Loucy (cell line): Measurements from ENCODE around the gene SSX2IP.

Source experiments
- EZH2phosphoT487 ChIP-seq: fragments of 200-600 bp; IDR thresholded peaks from 2 replicates; pipeline ENCODE4 v1.6.1; 2018; ENCODE audit warnings: antibody characterized with exemption, mild to moderate bottlenecking, moderate library complexity, borderline replicate concordance
- TF ChIP-seq, protein P1 (sequence below): fragments of 200-600 bp; sonication (generic); conservative IDR thresholded peaks from 2 replicates; pipeline ENCODE4 v1.5.1; 2014; ENCODE audit warnings: mild to moderate bottlenecking, antibody characterized with exemption, low read length

GRCh38 chr1:84722794-84723193 is 32.5 kb upstream of the SSX2IP start:
- TF ChIP-seq, protein P1, sequence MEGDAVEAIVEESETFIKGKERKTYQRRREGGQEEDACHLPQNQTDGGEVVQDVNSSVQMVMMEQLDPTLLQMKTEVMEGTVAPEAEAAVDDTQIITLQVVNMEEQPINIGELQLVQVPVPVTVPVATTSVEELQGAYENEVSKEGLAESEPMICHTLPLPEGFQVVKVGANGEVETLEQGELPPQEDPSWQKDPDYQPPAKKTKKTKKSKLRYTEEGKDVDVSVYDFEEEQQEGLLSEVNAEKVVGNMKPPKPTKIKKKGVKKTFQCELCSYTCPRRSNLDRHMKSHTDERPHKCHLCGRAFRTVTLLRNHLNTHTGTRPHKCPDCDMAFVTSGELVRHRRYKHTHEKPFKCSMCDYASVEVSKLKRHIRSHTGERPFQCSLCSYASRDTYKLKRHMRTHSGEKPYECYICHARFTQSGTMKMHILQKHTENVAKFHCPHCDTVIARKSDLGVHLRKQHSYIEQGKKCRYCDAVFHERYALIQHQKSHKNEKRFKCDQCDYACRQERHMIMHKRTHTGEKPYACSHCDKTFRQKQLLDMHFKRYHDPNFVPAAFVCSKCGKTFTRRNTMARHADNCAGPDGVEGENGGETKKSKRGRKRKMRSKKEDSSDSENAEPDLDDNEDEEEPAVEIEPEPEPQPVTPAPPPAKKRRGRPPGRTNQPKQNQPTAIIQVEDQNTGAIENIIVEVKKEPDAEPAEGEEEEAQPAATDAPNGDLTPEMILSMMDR, result no peak
- TF ChIP-seq EZH2phosphoT487, result no peak
